ENCODE results near the gene MMP7. TPM values are rescaled to one million over a fixed set of nuclear protein-coding genes. Genes with fewer than 3 reads are reported as not detected.

Gene MMP7
- total RNA-seq, 1 donor from 2014 or later, result not detected

DNA sequence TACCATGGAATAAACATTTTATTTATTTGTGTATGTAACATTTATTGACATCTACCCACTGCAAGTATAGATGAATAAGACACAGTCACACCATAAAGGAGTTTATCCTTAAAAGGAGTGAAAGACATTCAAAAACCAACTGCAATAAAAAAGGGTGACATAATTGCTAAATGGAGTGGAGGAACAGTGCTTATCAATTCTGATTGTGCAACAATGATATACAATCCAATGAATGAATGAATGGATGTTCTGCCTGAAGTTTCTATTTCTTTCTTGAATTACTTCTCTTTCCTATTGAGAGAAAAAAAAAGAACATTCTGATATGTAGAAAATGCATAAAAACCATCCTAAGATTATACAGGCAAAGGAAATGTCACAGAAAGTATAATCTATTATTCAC is 10.0 kb downstream of the MMP7 start:
- Histone ChIP-seq H3K9me3 (no peaks in the 10 kb centered on the region), H3K27ac (no peak overlapping the region), H3K27me3 (no peaks in the 10 kb centered on the region), H3K4me3 (no peak overlapping the region), H3K36me3 (no peaks in the 10 kb centered on the region), H3K4me1 (no peaks in the 10 kb centered on the region)
- no peak for DNase-seq (ENCODE audit: low spot score in 2 of 2)
- intact Hi-C loops (cut with DNase I), result no loop called here
- TF ChIP-seq, protein P1, sequence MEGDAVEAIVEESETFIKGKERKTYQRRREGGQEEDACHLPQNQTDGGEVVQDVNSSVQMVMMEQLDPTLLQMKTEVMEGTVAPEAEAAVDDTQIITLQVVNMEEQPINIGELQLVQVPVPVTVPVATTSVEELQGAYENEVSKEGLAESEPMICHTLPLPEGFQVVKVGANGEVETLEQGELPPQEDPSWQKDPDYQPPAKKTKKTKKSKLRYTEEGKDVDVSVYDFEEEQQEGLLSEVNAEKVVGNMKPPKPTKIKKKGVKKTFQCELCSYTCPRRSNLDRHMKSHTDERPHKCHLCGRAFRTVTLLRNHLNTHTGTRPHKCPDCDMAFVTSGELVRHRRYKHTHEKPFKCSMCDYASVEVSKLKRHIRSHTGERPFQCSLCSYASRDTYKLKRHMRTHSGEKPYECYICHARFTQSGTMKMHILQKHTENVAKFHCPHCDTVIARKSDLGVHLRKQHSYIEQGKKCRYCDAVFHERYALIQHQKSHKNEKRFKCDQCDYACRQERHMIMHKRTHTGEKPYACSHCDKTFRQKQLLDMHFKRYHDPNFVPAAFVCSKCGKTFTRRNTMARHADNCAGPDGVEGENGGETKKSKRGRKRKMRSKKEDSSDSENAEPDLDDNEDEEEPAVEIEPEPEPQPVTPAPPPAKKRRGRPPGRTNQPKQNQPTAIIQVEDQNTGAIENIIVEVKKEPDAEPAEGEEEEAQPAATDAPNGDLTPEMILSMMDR (IDR thresholded peaks at IDR 0.05), result no peak

DNA sequence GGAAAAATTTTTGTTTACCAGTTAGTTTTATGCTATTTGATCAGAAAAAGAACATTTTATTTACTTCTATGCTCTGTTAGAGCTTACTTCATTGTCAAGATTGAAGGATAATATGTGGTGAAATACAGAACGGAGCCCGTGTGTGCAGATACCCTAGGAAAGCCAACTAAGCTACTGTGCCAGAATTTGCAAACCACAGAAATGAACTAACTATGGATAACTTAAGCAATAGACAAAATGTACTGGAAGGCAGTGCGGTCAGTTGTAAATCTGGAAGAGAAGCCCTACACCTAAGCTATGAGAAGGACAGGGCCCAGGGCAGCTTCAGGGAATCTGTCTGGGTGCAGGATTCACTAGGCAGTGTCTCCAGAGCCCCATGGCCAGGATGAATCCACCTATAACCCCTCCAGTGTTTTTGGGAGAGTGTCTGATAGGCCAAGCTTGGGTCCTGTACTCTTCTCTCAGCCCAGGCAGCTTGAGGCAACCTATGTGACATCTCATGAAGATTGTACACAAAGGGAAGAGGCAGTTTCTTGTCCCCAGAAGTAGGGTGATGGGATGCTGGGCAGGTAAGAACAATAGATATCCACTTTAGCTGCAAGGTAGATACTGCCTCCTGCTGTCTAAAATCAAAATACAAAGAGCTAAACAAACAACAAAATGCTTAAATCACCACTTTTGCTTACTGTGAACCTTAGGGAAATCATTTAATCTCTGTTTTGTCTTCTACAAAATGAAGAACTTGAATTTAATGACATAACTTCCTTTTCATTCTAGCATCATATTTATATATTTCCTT is 12.1 kb downstream of the MMP7 start:
- DNase-seq (ENCODE audit: low spot score in 2 of 2), result no peak
- H3K27ac ChIP-seq, result no peak overlapping the region
- no peak overlapping the region for H3K4me3 ChIP-seq
- TF ChIP-seq, protein P1 (IDR thresholded peaks at IDR 0.05), result no peak
- no peaks in the 10 kb centered on the region for H3K27me3 ChIP-seq
- intact Hi-C loops (cut with DNase I), result no loop called here
- no peaks in the 10 kb centered on the region for H3K4me1 ChIP-seq
- no peaks in the 10 kb centered on the region for H3K36me3 ChIP-seq
- H3K9me3 ChIP-seq, result no peaks in the 10 kb centered on the region

DNA sequence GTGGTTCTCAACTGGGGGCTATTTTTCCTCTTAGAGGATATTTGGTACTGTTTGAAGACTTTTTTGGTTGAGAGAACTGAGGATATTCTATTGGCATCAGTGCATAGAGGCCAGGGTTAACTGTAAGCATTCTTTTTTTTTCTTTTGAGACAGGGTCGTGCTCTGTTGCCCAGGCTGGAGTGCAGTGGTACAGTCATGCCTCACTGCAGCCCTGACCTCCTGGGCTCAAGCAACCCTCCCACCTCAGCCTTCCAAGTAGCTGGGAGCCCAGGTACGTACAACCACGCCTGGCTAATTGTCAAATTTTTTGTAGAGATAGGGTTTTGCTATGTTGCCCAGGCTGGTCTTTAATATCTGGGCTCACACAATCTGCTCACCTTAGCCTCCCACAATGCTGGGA is 12.9 kb downstream of the MMP7 start:
- intact Hi-C loops (cut with DNase I), result no loop called here

DNA sequence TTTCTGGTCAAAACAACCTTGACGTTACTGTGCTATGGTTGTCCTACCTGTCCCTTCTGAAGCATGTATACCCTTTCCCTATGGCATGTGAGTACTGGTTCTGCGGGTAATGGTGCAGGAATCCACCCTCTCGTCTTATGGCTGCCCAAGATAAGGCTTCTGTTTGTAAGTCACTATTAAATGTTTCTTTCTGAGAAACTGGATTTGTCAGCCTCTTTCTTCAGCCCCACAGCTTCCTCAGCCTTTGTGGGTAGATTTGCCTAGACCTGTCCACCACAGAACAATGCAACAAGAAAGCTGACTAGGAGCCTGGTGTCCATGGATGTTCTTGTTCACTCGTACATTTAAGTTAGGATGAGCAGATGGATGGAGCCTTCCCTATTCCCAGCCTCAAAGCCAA is 14.4 kb downstream of the MMP7 start:
- TF ChIP-seq, protein P1 (IDR thresholded peaks at IDR 0.05), result no peak
- Histone ChIP-seq H3K27me3 (no peaks in the 10 kb centered on the region), H3K27ac (no peak overlapping the region), H3K36me3 (no peaks in the 10 kb centered on the region), H3K4me1 (peaks cover 0 to 5% of the 10 kb centered on the region in 2 donors), H3K4me3 (no peak overlapping the region), H3K9me3 (no peaks in the 10 kb centered on the region)
- intact Hi-C loops (cut with DNase I), result no loop called here
- no peak for DNase-seq (ENCODE audit: low spot score in 2 of 2)

More for the DNA sequence above, 12.9 kb downstream of the MMP7 start:
- TF ChIP-seq, protein P1 (IDR thresholded peaks at IDR 0.05), result no peak
- H3K9me3 ChIP-seq, result no peaks in the 10 kb centered on the region
- DNase-seq (ENCODE audit: low spot score in 2 of 2), result no peak
- no peaks in the 10 kb centered on the region for H3K4me1 ChIP-seq
- H3K36me3 ChIP-seq, result no peaks in the 10 kb centered on the region
- H3K4me3 ChIP-seq, result no peak overlapping the region
- no peaks in the 10 kb centered on the region for H3K27me3 ChIP-seq
- no peak overlapping the region for H3K27ac ChIP-seq

DNA sequence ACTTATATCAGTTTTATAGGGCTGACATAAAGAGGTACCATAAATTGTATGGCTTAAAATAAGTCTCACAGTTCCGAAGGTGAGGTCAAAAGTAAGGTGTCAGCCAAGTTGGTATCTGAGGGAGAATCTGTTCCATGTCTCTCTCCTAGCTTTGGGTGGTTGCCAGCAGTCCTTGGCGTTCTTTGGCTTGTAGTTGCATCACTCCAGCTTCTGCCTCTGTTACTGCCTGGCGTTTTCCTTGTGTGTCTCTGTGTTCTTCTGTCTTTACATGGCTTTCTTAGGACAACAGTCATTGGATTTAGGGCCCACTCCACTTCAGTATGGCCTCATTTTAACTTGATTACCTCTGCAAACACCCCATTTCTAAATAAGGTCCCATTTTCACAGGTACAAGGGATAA is 16.7 kb downstream of the MMP7 start:
- peaks cover 0 to 5% of the 10 kb centered on the region in 2 donors for H3K4me1 ChIP-seq
- H3K36me3 ChIP-seq, result no peaks in the 10 kb centered on the region
- no peak overlapping the region for H3K4me3 ChIP-seq
- TF ChIP-seq, protein P1 (IDR thresholded peaks at IDR 0.05), result no peak
- H3K9me3 ChIP-seq, result no peaks in the 10 kb centered on the region
- H3K27me3 ChIP-seq, result no peaks in the 10 kb centered on the region
- no peak for DNase-seq (ENCODE audit: low spot score in 2 of 2)
- no peak overlapping the region for H3K27ac ChIP-seq
- intact Hi-C loops (cut with DNase I), result no loop called here
